ENCODE measurements around the gene TRIM47.

- TF ChIP-seq, protein P1, sequence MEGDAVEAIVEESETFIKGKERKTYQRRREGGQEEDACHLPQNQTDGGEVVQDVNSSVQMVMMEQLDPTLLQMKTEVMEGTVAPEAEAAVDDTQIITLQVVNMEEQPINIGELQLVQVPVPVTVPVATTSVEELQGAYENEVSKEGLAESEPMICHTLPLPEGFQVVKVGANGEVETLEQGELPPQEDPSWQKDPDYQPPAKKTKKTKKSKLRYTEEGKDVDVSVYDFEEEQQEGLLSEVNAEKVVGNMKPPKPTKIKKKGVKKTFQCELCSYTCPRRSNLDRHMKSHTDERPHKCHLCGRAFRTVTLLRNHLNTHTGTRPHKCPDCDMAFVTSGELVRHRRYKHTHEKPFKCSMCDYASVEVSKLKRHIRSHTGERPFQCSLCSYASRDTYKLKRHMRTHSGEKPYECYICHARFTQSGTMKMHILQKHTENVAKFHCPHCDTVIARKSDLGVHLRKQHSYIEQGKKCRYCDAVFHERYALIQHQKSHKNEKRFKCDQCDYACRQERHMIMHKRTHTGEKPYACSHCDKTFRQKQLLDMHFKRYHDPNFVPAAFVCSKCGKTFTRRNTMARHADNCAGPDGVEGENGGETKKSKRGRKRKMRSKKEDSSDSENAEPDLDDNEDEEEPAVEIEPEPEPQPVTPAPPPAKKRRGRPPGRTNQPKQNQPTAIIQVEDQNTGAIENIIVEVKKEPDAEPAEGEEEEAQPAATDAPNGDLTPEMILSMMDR (IDR thresholded peaks at IDR 0.05), result peak in 1 of 5 experiments; percentile 6
- TF ChIP-seq POLR2A (IDR thresholded peaks at IDR 0.05), result peak; percentile 32 to 37
Measured at GRCh38 chr17:75854101-75854748, 24.2 kb downstream of the TRIM47 start.

All from tibial nerve (tissue), 3 donors.